ENCODE data around the gene CHAT. TPM values are rescaled to one million over a fixed set of nuclear protein-coding genes. Genes with fewer than 3 reads are reported as not detected.

Gene CHAT
- total RNA-seq, 1 donor from 2014 or later, result not detected

GRCh38 chr10:49600781-49601400, 12.9 kb upstream of the CHAT start:
- H3K4me3 ChIP-seq (ENCODE audit: low read depth, low read length), result no peak overlapping the region
- no peak for DNase-seq (ENCODE audit: low read depth)

GRCh38 chr10:49601857-49602256, 12.0 kb upstream of the CHAT start:
- DNase-seq (ENCODE audit: low read depth), result no peak
- no peak overlapping the region for H3K4me3 ChIP-seq (ENCODE audit: low read depth, low read length)
- no peak for TF ChIP-seq CTCF (conservative IDR thresholded peaks at IDR 0.05; ENCODE audit: low read depth, low read length)

More at GRCh38 chr10:49600781-49601400, 12.9 kb upstream of the CHAT start:
- no peak for TF ChIP-seq CTCF (conservative IDR thresholded peaks at IDR 0.05; ENCODE audit: low read depth, low read length)

- TF ChIP-seq CTCF (conservative IDR thresholded peaks at IDR 0.05; ENCODE audit: low read depth, low read length), result no peak
- DNase-seq (ENCODE audit: low read depth), result no peak
- no peak overlapping the region for H3K4me3 ChIP-seq (ENCODE audit: low read depth, low read length)
Measured at GRCh38 chr10:49602380-49603023, 11.3 kb upstream of the CHAT start.

DNA sequence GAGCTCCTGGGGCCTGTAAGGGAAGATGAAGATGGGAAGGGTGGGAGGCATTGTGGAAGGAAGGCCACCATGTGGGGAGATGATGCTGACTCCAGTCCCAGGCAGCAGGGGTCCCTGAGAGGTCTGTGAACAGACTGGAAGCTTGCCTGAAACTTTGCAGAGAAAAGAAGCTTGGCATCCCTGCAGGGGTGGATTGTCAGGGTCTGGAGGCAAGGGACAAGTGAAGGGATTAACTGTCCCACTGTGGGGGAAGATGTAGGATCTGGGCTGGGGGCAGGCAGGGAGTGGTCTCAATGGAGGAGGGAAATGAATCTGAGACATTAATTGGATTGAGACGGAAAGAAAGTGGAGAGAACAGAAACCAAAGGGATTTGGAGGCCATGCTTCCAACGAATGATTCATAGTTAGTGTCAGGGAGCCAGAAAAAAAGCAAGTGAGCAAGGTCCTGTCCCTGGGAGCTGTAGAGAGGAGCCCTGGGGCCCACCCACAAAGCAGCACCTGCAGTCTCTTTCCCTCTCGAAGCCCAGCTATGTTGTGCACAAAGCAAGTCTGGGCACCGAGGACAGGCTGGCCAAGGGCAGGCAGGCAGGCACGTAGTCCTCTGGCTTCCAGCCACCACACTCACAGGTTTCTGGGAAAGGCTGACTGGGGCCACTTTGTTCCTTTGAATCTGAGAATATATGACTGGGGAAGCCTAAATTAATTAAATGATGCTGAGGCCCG, 8.5 kb upstream of the CHAT start:
- no peak for TF ChIP-seq CTCF (conservative IDR thresholded peaks at IDR 0.05; ENCODE audit: low read depth, low read length)
- DNase-seq (ENCODE audit: low read depth), result no peak
- no peak overlapping the region for H3K4me3 ChIP-seq (ENCODE audit: low read depth, low read length)

DNA sequence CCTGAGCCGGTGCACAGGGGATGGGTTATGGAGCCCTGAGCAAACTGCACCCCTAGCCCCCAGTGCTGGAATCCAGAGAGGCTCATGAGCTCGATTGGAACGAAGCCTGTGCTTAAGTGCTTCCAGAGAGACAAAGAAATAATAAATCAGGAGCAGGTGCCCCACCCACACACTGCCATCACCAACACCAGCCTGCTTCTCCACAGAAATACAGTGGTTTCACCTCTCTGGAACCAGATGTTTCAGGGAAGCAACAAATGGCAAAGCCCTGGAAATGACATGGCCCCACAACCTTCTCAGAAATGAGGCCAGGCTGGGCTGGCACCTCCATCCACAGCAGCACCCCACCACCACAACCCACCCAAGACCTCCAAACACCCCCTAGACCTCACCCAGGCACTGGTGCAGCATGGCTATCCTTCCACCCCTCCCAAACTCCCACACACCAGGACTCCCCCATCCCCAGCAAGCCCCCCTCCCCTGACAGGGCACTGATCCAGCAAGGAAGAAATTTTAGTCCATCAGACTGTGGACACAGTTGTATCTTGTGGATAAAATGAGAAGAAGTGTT, 7.8 kb upstream of the CHAT start:
- no peak for DNase-seq (ENCODE audit: low read depth)
- no peak overlapping the region for H3K4me3 ChIP-seq (ENCODE audit: low read depth, low read length)
- TF ChIP-seq CTCF (conservative IDR thresholded peaks at IDR 0.05; ENCODE audit: low read depth, low read length), result no peak

DNA sequence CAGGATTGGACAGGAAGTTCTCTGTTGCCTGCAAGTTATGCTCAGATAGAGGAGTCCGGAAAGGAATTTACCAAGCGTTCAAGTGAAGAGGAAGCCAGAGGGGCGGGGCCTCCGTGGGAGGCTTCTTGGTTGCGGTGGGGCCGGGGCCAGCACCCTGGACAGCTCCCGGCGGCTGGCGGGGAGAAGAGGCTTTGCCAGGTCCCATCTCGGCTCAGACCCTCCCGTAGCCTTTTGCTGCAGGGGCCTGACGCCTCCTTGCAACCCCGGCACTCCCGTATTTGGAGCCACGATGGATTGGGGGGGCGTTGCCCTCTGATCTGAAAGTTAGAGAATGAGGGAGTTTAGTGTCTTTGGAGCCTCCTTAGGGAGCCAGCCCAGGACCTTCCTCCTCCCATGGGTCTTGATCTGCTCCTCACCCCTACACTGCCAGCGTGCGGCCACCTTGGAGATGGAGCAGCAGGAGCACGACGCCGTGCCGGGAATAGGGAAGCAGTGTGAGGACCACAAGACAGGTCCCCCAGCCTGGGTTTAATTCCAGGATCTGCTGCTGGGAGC, 6.8 kb upstream of the CHAT start:
- DNase-seq (ENCODE audit: low read depth), result no peak
- no peak for TF ChIP-seq CTCF (conservative IDR thresholded peaks at IDR 0.05; ENCODE audit: low read depth, low read length)
- H3K4me3 ChIP-seq (ENCODE audit: low read depth, low read length), result no peak overlapping the region

Measured in epithelial cell of proximal tubule (primary cell).